Osteocyte (in vitro differentiated cells): ENCODE data around the gene KIAA1958. TPM values are rescaled to one million over a fixed set of nuclear protein-coding genes. Genes with fewer than 3 reads are reported as not detected.

ENCODE experiments used
- DNase-seq: peaks from one replicate; pipeline ENCODE4 v3.0.0; 2021; ENCODE audit warnings: mixed read lengths; ENCODE audit not compliant: unreplicated experiment; ENCODE audit errors: extremely low spot score
- H3K27ac Mint-ChIP-seq: one replicate; pipeline ENCODE4 v1.8.0; 2021; ENCODE audit warnings: mild to moderate bottlenecking, mixed read lengths; ENCODE audit not compliant: unreplicated experiment
- H3K27me3 Mint-ChIP-seq: one replicate; pipeline ENCODE4 v1.8.0; 2021; ENCODE audit warnings: mixed read lengths; ENCODE audit not compliant: unreplicated experiment
- H3K36me3 Mint-ChIP-seq: one replicate; pipeline ENCODE4 v1.8.0; 2021; ENCODE audit warnings: mixed read lengths; ENCODE audit not compliant: unreplicated experiment
- H3K4me1 Mint-ChIP-seq: one replicate; pipeline ENCODE4 v1.8.0; 2021; ENCODE audit warnings: mixed read lengths; ENCODE audit not compliant: unreplicated experiment
- H3K4me3 Mint-ChIP-seq: one replicate; pipeline ENCODE4 v1.8.0; 2021; ENCODE audit warnings: mild to moderate bottlenecking, moderate library complexity, mixed read lengths; ENCODE audit not compliant: unreplicated experiment
- H3K9me3 Mint-ChIP-seq: one replicate; pipeline ENCODE4 v1.8.0; 2021; ENCODE audit warnings: mixed read lengths; ENCODE audit not compliant: unreplicated experiment
- total RNA-seq: library from RNA; stranded (reverse); gene quantifications from 2 replicates; pipeline ENCODE4 v1.2.1, GENCODE V29; 2021
- TF ChIP-seq, protein P1 (sequence below): fragments of 200-600 bp; sonication (generic); IDR thresholded peaks from 2 replicates; pipeline ENCODE4 v1.5.0; 2021; ENCODE audit warnings: antibody characterized with exemption, mild to moderate bottlenecking, moderate library complexity

KIAA1958 gene
- total RNA-seq, 1 donor from 2014 or later = 4.9 TPM

DNA sequence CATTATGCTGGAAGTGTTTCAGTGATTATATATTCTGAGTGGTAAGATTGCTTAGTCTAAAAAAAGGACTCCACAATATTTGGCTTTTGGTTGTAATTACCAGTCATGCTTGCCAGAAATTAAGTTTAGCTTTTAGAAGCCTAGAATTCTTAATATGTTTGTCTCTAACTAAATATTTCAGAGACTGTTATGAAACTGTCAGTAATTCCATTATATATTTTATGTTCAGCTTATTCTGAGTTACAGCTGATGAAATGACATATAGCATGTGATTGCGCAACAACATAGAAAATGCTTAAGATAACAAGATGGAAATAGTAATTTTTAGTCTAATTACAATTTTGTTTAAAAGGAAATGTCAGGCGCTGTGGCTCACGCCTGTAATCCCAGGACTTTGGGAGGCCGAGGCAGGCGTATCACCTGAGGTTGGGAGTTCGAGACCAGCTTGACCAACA is 44.2 kb downstream of the KIAA1958 start:
- Mint-ChIP-seq H3K27me3 (no peaks in the 10 kb centered on the region), H3K27ac (no peak overlapping the region), H3K36me3 (no peaks in the 10 kb centered on the region), H3K9me3 (no peaks in the 10 kb centered on the region), H3K4me3 (no peak overlapping the region), H3K4me1 (peaks cover 13% of the 10 kb centered on the region)
- DNase-seq = no peak
- TF ChIP-seq, protein P1, sequence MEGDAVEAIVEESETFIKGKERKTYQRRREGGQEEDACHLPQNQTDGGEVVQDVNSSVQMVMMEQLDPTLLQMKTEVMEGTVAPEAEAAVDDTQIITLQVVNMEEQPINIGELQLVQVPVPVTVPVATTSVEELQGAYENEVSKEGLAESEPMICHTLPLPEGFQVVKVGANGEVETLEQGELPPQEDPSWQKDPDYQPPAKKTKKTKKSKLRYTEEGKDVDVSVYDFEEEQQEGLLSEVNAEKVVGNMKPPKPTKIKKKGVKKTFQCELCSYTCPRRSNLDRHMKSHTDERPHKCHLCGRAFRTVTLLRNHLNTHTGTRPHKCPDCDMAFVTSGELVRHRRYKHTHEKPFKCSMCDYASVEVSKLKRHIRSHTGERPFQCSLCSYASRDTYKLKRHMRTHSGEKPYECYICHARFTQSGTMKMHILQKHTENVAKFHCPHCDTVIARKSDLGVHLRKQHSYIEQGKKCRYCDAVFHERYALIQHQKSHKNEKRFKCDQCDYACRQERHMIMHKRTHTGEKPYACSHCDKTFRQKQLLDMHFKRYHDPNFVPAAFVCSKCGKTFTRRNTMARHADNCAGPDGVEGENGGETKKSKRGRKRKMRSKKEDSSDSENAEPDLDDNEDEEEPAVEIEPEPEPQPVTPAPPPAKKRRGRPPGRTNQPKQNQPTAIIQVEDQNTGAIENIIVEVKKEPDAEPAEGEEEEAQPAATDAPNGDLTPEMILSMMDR = no peak

DNA sequence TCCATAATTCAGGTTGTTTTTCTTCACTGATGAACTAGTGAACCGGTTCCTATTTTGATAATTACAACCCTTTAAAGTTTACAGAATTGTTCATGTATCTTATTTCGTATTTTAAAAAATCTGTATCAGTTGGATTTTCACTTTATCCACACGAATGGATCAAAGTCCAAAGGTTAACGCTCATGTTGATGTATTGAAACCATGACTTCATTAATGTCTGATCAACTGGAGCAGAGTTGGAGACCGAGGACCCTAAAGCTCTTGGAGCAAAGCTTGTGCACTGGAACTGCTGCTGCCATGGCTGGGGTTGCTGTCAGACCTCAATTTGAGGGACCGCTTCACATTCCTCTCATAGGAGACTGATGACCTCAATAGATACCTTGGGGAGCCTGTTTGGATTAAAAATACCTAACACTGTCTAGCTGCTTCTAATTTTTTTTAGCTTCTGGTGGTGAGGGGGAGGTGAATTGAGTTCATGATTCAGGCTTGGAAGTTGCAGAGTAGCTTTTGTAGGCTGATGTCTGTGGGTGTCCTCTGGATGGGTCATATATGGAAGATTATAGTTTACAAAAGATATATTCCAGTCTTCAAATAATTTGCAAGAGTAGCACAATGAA is 45.1 kb downstream of the KIAA1958 start:
- no peak for DNase-seq

DNA sequence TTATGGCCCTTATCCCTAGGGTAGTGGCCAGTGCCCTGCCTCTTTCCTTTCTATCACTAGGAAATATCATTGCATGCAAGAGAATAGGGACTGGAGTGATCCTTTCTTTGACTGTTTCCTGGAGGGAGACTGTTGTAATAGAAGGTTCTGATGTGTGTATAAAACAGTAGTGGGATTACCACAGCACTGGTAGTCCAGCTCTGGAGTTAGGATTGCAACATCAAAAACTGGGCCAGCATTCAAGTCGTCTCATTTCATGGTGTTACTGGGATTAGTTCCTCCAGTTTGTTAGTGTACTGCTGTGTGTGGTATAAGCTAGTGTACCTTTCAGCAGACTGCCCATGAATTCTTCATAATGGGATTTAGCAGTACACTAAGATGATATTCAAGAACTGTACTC is 45.8 kb downstream of the KIAA1958 start:
- Mint-ChIP-seq H3K4me3 (no peak overlapping the region), H3K27ac (no peak overlapping the region), H3K4me1 (peaks cover 17% of the 10 kb centered on the region), H3K36me3 (no peaks in the 10 kb centered on the region), H3K9me3 (no peaks in the 10 kb centered on the region), H3K27me3 (no peaks in the 10 kb centered on the region)
- TF ChIP-seq, protein P1 = no peak
- no peak for DNase-seq

More for the DNA sequence above, 45.1 kb downstream of the KIAA1958 start:
- Mint-ChIP-seq H3K4me1 (peaks cover 17% of the 10 kb centered on the region), H3K9me3 (no peaks in the 10 kb centered on the region), H3K4me3 (no peak overlapping the region), H3K27ac (no peak overlapping the region), H3K27me3 (no peaks in the 10 kb centered on the region), H3K36me3 (no peaks in the 10 kb centered on the region)
- TF ChIP-seq, protein P1 = no peak

DNA sequence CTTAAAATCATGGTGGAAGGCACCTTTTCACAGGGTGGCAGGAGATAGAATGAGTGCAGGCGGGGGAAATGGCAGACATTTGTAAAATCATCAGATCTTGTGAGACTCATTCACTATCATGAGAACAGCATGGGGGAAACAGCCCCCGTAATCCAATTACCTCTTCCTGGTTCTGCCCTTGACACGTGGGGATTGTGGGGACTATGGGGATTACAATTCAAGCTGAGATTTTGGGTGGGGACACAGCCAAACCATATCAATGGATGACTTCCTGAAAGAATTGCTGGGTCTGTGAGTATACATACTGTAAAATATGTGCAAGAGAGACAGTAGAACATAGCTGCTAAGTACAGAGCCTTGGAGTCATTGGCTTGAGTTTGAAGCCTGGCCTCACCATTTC is 47.0 kb downstream of the KIAA1958 start:
- H3K4me3 Mint-ChIP-seq = no peak overlapping the region
- peaks cover 19% of the 10 kb centered on the region for H3K4me1 Mint-ChIP-seq
- no peaks in the 10 kb centered on the region for H3K9me3 Mint-ChIP-seq
- TF ChIP-seq, protein P1 = no peak
- DNase-seq = no peak
- H3K27me3 Mint-ChIP-seq = no peaks in the 10 kb centered on the region
- no peak overlapping the region for H3K27ac Mint-ChIP-seq
- peaks cover 2% of the 10 kb centered on the region for H3K36me3 Mint-ChIP-seq

DNA sequence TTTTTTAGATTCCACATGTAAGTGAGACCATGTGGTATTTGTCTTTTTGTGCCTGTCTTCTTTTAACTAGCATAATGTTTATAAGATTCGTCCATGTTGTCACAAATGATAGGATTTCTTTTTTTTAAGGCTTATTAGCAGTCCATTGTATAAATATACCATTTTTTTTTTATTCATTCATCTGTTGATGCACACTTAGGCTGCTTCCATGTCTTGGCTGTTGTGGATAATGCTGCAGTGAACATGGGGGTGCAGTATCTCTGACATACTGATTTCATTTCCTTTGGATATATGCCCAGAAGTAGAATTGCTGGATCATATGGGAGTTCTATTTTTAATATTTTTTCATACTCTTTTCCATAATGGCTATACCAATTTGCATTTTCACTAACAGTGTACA is 48.7 kb downstream of the KIAA1958 start:
- H3K4me3 Mint-ChIP-seq = no peak overlapping the region
- no peak for DNase-seq
- H3K9me3 Mint-ChIP-seq = no peaks in the 10 kb centered on the region
- H3K4me1 Mint-ChIP-seq = peaks cover 19% of the 10 kb centered on the region
- no peaks in the 10 kb centered on the region for H3K27me3 Mint-ChIP-seq
- H3K27ac Mint-ChIP-seq = peak overlapping the region; percentile 12
- TF ChIP-seq, protein P1 = no peak
- peaks cover 2% of the 10 kb centered on the region for H3K36me3 Mint-ChIP-seq
